Testis (tissue), 3 donors: ENCODE results near the gene SPANXB1. TPM values are rescaled to one million over a fixed set of nuclear protein-coding genes. Genes with fewer than 3 reads are reported as not detected.
"Not testable (repeated sequence)": the region's sequence is repeated elsewhere in the genome, so short reads cannot be mapped to it uniquely, and the experiment has no call there.

Source experiments
- DNase-seq: peaks from one replicate; pipeline ENCODE4 v3.0.0-alpha.2; 2019
- H3K27ac ChIP-seq, 2 donors: fragments of 200-600 bp; sonication (generic); one replicate each; pipeline ENCODE4 v1.5.1; 2019
- H3K27me3 ChIP-seq: fragments of 200-600 bp; sonication (generic); one replicate; pipeline ENCODE4 v1.5.1; 2019
- H3K36me3 ChIP-seq: fragments of 200-600 bp; sonication (generic); one replicate; pipeline ENCODE4 v1.5.1; 2017; ENCODE audit warnings: low read depth; ENCODE audit errors: missing control alignments
- H3K4me1 ChIP-seq: fragments of 200-600 bp; sonication (generic); one replicate; pipeline ENCODE4 v1.5.1; 2019
- H3K4me3 ChIP-seq, 2 donors: fragments of 200-600 bp; sonication (generic); one replicate each; pipeline ENCODE4 v1.5.1; 2017 to 2019
- H3K9me3 ChIP-seq: fragments of 200-600 bp; sonication (generic); one replicate; pipeline ENCODE4 v1.5.1; 2017
- CTCF ChIP-seq, 3 experiments: fragments of 450-650 bp in 2 of 3; fragments of 200-600 bp in 1 of 3; sonication (generic) in 1 of 3; IDR thresholded peaks; one replicate each; pipeline ENCODE4 v1.5.1; 2016 to 2019; ENCODE audit warnings: antibody characterized with exemption in 3 of 3, mild to moderate bottlenecking in 2 of 3, moderate library complexity in 1 of 3
- POLR2A ChIP-seq: fragments of 450-650 bp; IDR thresholded peaks from one replicate; pipeline ENCODE4 v1.6.1; 2017; ENCODE audit warnings: antibody characterized with exemption, mild to moderate bottlenecking, moderate library complexity
- WGBS, 2 donors: methylation state at CpG; one replicate each; pipeline ENCODE4 v1.1.5; 2018; 5-methylcytosine and 5-hydroxymethylcytosine counted together
- intact Hi-C: fragments of 100-400 bp; cut with DNase I; formaldehyde crosslinking; loops from one replicate; pipeline ENCODE4 v1.15.1; 2023; ENCODE audit warnings: low total_unique reads
- polyA plus RNA-seq: library from polyadenylated mRNA; stranded (reverse); fragments of 350-450 nt; fragmentation: Illumina TruSeq; extraction: RNeasy Lipid Tissue Mini Kit (QIAGEN cat#74804); gene quantifications from one replicate; pipeline ENCODE4 v1.2.3, GENCODE V29; 2014; ENCODE audit warnings: low read depth, low replicate concordance; ENCODE audit not compliant: insufficient read depth
- total RNA-seq, 2 donors: library from RNA; depleted of rRNA; stranded (reverse); fragments of >200 nt; gene quantifications; one replicate each; pipeline ENCODE4 v1.2.3, GENCODE V29; 2016

The SPANXB1 gene
- total and polyA plus RNA-seq, 3 donors from 2014 or later = 49.4 to 59.5 (median 58.7) TPM

- Histone ChIP-seq H3K9me3 (no peaks in the 10 kb centered on the region), H3K36me3 (no peaks in the 10 kb centered on the region), H3K4me1 (no peaks in the 10 kb centered on the region), H3K27me3 (no peaks in the 10 kb centered on the region), H3K27ac (no peak overlapping the region), H3K4me3 (no peak overlapping the region)
- intact Hi-C loops = no loop called here
- TF ChIP-seq POLR2A (no peak), CTCF (IDR thresholded peaks at IDR 0.05) (no peak)
- 44 to 59% methylated on average over 1 of the region's 1 CpG for WGBS, 2 donors
- DNase-seq = no peak
Measured at GRCh38 chrX:140983730-140984129, 18.7 kb upstream of the SPANXB1 start.

DNA sequence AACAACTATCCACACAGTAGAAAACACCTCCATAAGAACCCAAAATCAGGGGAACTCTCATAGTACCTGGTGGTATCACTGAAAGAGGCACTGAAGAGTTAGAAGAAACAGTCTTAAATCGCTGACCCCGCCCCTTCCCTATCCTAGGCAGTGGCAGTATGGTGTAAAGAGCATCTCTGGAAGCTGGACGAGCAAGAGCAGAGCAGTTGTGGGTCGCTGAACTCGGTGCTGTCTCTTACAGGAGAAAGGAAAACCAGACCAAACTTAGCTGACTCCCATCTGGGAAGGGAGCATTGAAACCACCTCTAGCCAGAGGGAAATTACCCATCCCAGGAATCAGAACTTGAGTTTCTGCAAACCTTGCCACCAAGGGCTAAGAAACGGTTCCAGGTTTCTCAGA lies 2.8 kb downstream of the SPANXB1 start:
- H3K9me3 ChIP-seq, H3K27ac ChIP-seq, H3K36me3 ChIP-seq, H3K4me3 ChIP-seq, H3K4me1 ChIP-seq, DNase-seq, H3K27me3 ChIP-seq, intact Hi-C loops: not testable (repeated sequence)
- 86% methylated on average over 5 of the region's 6 CpGs; no CpG with 5 or more reads in 1 of the 2 donors for WGBS, 2 donors

- H3K4me1 ChIP-seq, DNase-seq, H3K27me3 ChIP-seq, H3K9me3 ChIP-seq, intact Hi-C loops, H3K27ac ChIP-seq, H3K4me3 ChIP-seq, H3K36me3 ChIP-seq: not testable (repeated sequence)
- WGBS, 2 donors = 88 to 93% methylated on average over 3 to 5 of the region's 14 CpGs
Measured at GRCh38 chrX:141044246-141044645, 41.9 kb downstream of the SPANXB1 start.

- H3K9me3 ChIP-seq, H3K4me3 ChIP-seq, H3K4me1 ChIP-seq, H3K36me3 ChIP-seq, H3K27ac ChIP-seq, DNase-seq, H3K27me3 ChIP-seq, intact Hi-C loops: not testable (repeated sequence)
- 98 to 100% methylated on average over 2 to 3 of the region's 3 CpGs for WGBS, 2 donors
Measured at GRCh38 chrX:141049878-141050277, 47.5 kb downstream of the SPANXB1 start.

- H3K4me1 ChIP-seq, H3K4me3 ChIP-seq, H3K27me3 ChIP-seq, H3K9me3 ChIP-seq, intact Hi-C loops, H3K36me3 ChIP-seq, H3K27ac ChIP-seq: not testable (repeated sequence)
- peak; percentile 23 for DNase-seq
- WGBS, 2 donors = 71% methylated on average over 5 of the region's 5 CpGs; no CpG with 5 or more reads in 1 of the 2 donors
Measured at GRCh38 chrX:141052098-141052497, 49.7 kb downstream of the SPANXB1 start.

Other genes starting within 250 kb of the SPANXB1 start
- gene LDOC1, start 174.5 kb downstream of the SPANXB1 start, total RNA-seq = 10 to 100 TPM in 1 of 2 donors, 1 to 10 TPM in 1; 9.0 to 14.9 TPM
- gene LDOC1, start 174.5 kb downstream of the SPANXB1 start, polyA plus RNA-seq = 21.9 TPM
- gene SPANXC, start 239.9 kb downstream of the SPANXB1 start, total RNA-seq = 1 to 10 TPM; 2.7 to 3.5 TPM
- gene SPANXC, start 239.9 kb downstream of the SPANXB1 start, polyA plus RNA-seq = 5.4 TPM